Kasumi-1 (cell line): ENCODE results near the gene TCERG1L.

Experiments used
- DNase-seq, 2 experiments: peaks; one replicate each; lab custom pipeline; 2025; lab: John Stamatoyannopoulos, UW

TCERG1L gene

GRCh38 chr10:131207176-131207575 is 104.3 kb downstream of the TCERG1L start:
- no peak for DNase-seq

- no peak for DNase-seq
Measured at GRCh38 chr10:131206111-131206995, 105.2 kb downstream of the TCERG1L start.

GRCh38 chr10:131205556-131205955 is 106.0 kb downstream of the TCERG1L start:
- DNase-seq, result no peak

- no peak for DNase-seq
Measured at GRCh38 chr10:131204406-131205152, 106.9 kb downstream of the TCERG1L start.

GRCh38 chr10:131203456-131204357 is 107.8 kb downstream of the TCERG1L start:
- DNase-seq, result no peak

- no peak for DNase-seq
Measured at GRCh38 chr10:131202990-131203389, 108.5 kb downstream of the TCERG1L start.

- DNase-seq, result no peak
Measured at GRCh38 chr10:131201741-131202515, 109.6 kb downstream of the TCERG1L start.

- no peak for DNase-seq
Measured at GRCh38 chr10:131200856-131201470, 110.6 kb downstream of the TCERG1L start.

- DNase-seq, result no peak
Measured at GRCh38 chr10:131199646-131200045, 111.9 kb downstream of the TCERG1L start.

- DNase-seq, result no peak
Measured at GRCh38 chr10:131198843-131199242, 112.7 kb downstream of the TCERG1L start.

- no peak for DNase-seq
Measured at GRCh38 chr10:131198401-131198800, 113.1 kb downstream of the TCERG1L start.

- DNase-seq, result no peak
Measured at GRCh38 chr10:131196176-131196885, 115.2 kb downstream of the TCERG1L start.

- no peak for DNase-seq
Measured at GRCh38 chr10:131195558-131196159, 115.9 kb downstream of the TCERG1L start.

- DNase-seq, result no peak
Measured at GRCh38 chr10:131195116-131195515, 116.4 kb downstream of the TCERG1L start.

GRCh38 chr10:131193923-131194322 is 117.6 kb downstream of the TCERG1L start:
- no peak for DNase-seq

GRCh38 chr10:131188494-131188893 is 123.0 kb downstream of the TCERG1L start:
- DNase-seq, result no peak

- DNase-seq, result no peak
Measured at GRCh38 chr10:131187926-131188325, 123.6 kb downstream of the TCERG1L start.

- no peak for DNase-seq
Measured at GRCh38 chr10:131187274-131187673, 124.2 kb downstream of the TCERG1L start.

- DNase-seq, result no peak
Measured at GRCh38 chr10:131186547-131187253, 124.8 kb downstream of the TCERG1L start.
